ENCODE measurements around the gene TTC5.

Gene TTC5

GRCh38 chr14:20332788-20333493 is 27.2 kb upstream of the TTC5 start, which contains the start of gene CCNB1IP1:
CCNB1IP1 (minus strand) TSS chr14:20333279; CDS start chr14:20316523, 16,756 bp downstream.
- H3K4me1 ChIP-seq (ENCODE audit: control insufficient read depth in 1 of 2, insufficient read depth in 2 of 2, low read length in 2 of 2): no peaks in the 10 kb centered on the region
- peak within 1 kb of the TSS; percentile 25 for H3K27ac ChIP-seq (ENCODE audit: low read depth, low read length)
- no peak within 1 kb of the TSS for H2BK120ac ChIP-seq (ENCODE audit: insufficient read depth, low read length, poor library complexity)
- H3K18ac ChIP-seq (ENCODE audit: low read length): no peak within 1 kb of the TSS
- H3K4me2 ChIP-seq (ENCODE audit: low read length): peak within 1 kb of the TSS; percentile 91
- no peaks in the 10 kb centered on the region for H3K27me3 ChIP-seq (ENCODE audit: insufficient read depth, low read length)
- no peak within 1 kb of the TSS for H2BK12ac ChIP-seq (ENCODE audit: low read length)
- H3K9me3 ChIP-seq (ENCODE audit: insufficient read depth, low read depth, low read length): no peaks in the 10 kb centered on the region
- H2AK5ac ChIP-seq (ENCODE audit: low read length): no peak within 1 kb of the TSS
- H2AFZ ChIP-seq (ENCODE audit: insufficient read depth, low read length, poor library complexity): peak within 1 kb of the TSS; percentile 15
- H3K79me1 ChIP-seq (ENCODE audit: low read length): peaks cover 3% of the 10 kb centered on the region
- peaks cover 7% of the 10 kb centered on the region for H3K79me2 ChIP-seq (ENCODE audit: control insufficient read depth, insufficient read depth, low read length, poor library complexity)
- no peak within 1 kb of the TSS for H4K12ac ChIP-seq (ENCODE audit: low read depth, low read length)
- peaks cover 0 to 1% of the 10 kb centered on the region in 2 experiments for H3K36me3 ChIP-seq (ENCODE audit: control insufficient read depth in 1 of 2, insufficient read depth in 2 of 2, low read length in 2 of 2)
- WGBS (ENCODE audit: extremely low coverage, insufficient coverage, insufficient read length): no CpG with 5 or more reads among the region's 19 CpGs
- H4K91ac ChIP-seq (ENCODE audit: low read depth, low read length): peak within 1 kb of the TSS; percentile 19
- H3K4me3 ChIP-seq (ENCODE audit: low read depth, low read length): peak within 1 kb of the TSS; percentile 71
- no peak within 1 kb of the TSS for H3K23ac ChIP-seq (ENCODE audit: low read length)
- peak within 1 kb of the TSS; percentile 88 for H3K4ac ChIP-seq (ENCODE audit: low read depth, low read length)
- H4K8ac ChIP-seq (ENCODE audit: low read depth, low read length): peak within 1 kb of the TSS; percentile 3
- peak; percentile 46 to 80 for DNase-seq
- H3K9ac ChIP-seq (ENCODE audit: low read length): peak within 1 kb of the TSS; percentile 84
- peak within 1 kb of the TSS; percentile 27 for H2BK5ac ChIP-seq (ENCODE audit: low read depth, low read length, poor library complexity)
- H3K14ac ChIP-seq (ENCODE audit: low read length): no peak within 1 kb of the TSS

- H3K14ac ChIP-seq (ENCODE audit: low read length): no peak overlapping the region
Measured at GRCh38 chr14:20332431-20332787, 26.7 kb upstream of the TTC5 start.

GRCh38 chr14:20331053-20331613 is 25.4 kb upstream of the TTC5 start:
- peak overlapping the region; percentile 94 for H3K4ac ChIP-seq (ENCODE audit: low read depth, low read length)
- H4K91ac ChIP-seq (ENCODE audit: low read depth, low read length): no peak overlapping the region
- no peak overlapping the region for H3K14ac ChIP-seq (ENCODE audit: low read length)
- no peak overlapping the region for H3K23ac ChIP-seq (ENCODE audit: low read length)
- WGBS (ENCODE audit: extremely low coverage, insufficient coverage, insufficient read length): no CpG with 5 or more reads among the region's 2 CpGs
- no peak overlapping the region for H4K12ac ChIP-seq (ENCODE audit: low read depth, low read length)
- H3K4me2 ChIP-seq (ENCODE audit: low read length): peak overlapping the region; percentile 46
- no peak overlapping the region for H4K8ac ChIP-seq (ENCODE audit: low read depth, low read length)
- H3K4me3 ChIP-seq (ENCODE audit: low read depth, low read length): no peak overlapping the region
- H2BK5ac ChIP-seq (ENCODE audit: low read depth, low read length, poor library complexity): no peak overlapping the region
- H3K9me3 ChIP-seq (ENCODE audit: insufficient read depth, low read depth, low read length): no peaks in the 10 kb centered on the region
- no peak overlapping the region for H3K27ac ChIP-seq (ENCODE audit: low read depth, low read length)
- H2AFZ ChIP-seq (ENCODE audit: insufficient read depth, low read length, poor library complexity): no peak overlapping the region
- H3K18ac ChIP-seq (ENCODE audit: low read length): no peak overlapping the region
- H3K9ac ChIP-seq (ENCODE audit: low read length): no peak overlapping the region
- H3K4me1 ChIP-seq (ENCODE audit: control insufficient read depth in 1 of 2, insufficient read depth in 2 of 2, low read length in 2 of 2): no peaks in the 10 kb centered on the region
- H3K79me2 ChIP-seq (ENCODE audit: control insufficient read depth, insufficient read depth, low read length, poor library complexity): peaks cover 7% of the 10 kb centered on the region
- no peak overlapping the region for H2BK120ac ChIP-seq (ENCODE audit: insufficient read depth, low read length, poor library complexity)
- H3K79me1 ChIP-seq (ENCODE audit: low read length): peaks cover 3% of the 10 kb centered on the region
- H2AK5ac ChIP-seq (ENCODE audit: low read length): no peak overlapping the region
- peaks cover 1 to 5% of the 10 kb centered on the region in 2 experiments for H3K36me3 ChIP-seq (ENCODE audit: control insufficient read depth in 1 of 2, insufficient read depth in 2 of 2, low read length in 2 of 2)
- H2BK12ac ChIP-seq (ENCODE audit: low read length): no peak overlapping the region
- no peak for DNase-seq
- H3K27me3 ChIP-seq (ENCODE audit: insufficient read depth, low read length): no peaks in the 10 kb centered on the region

More at GRCh38 chr14:20332431-20332787, 26.7 kb upstream of the TTC5 start:
- Histone ChIP-seq H3K36me3 (ENCODE audit: control insufficient read depth in 1 of 2, insufficient read depth in 2 of 2, low read length in 2 of 2) (peaks cover 0 to 1% of the 10 kb centered on the region in 2 experiments), H2BK120ac (ENCODE audit: insufficient read depth, low read length, poor library complexity) (no peak overlapping the region), H3K9me3 (ENCODE audit: insufficient read depth, low read depth, low read length) (no peaks in the 10 kb centered on the region), H3K9ac (ENCODE audit: low read length) (peak overlapping the region; percentile 84), H2BK12ac (ENCODE audit: low read length) (no peak overlapping the region), H2AK5ac (ENCODE audit: low read length) (no peak overlapping the region), H4K91ac (ENCODE audit: low read depth, low read length) (peak overlapping the region; percentile 19), H2BK5ac (ENCODE audit: low read depth, low read length, poor library complexity) (peak overlapping the region; percentile 27), H3K18ac (ENCODE audit: low read length) (no peak overlapping the region), H3K79me2 (ENCODE audit: control insufficient read depth, insufficient read depth, low read length, poor library complexity) (peaks cover 7% of the 10 kb centered on the region), H3K4me3 (ENCODE audit: low read depth, low read length) (peak overlapping the region; percentile 71), H2AFZ (ENCODE audit: insufficient read depth, low read length, poor library complexity) (peak overlapping the region; percentile 15), H3K27me3 (ENCODE audit: insufficient read depth, low read length) (no peaks in the 10 kb centered on the region), H3K79me1 (ENCODE audit: low read length) (peaks cover 3% of the 10 kb centered on the region), H3K23ac (ENCODE audit: low read length) (no peak overlapping the region), H4K12ac (ENCODE audit: low read depth, low read length) (no peak overlapping the region), H3K4me2 (ENCODE audit: low read length) (peak overlapping the region; percentile 91), H4K8ac (ENCODE audit: low read depth, low read length) (peak overlapping the region; percentile 3), H3K4me1 (ENCODE audit: control insufficient read depth in 1 of 2, insufficient read depth in 2 of 2, low read length in 2 of 2) (no peaks in the 10 kb centered on the region), H3K4ac (ENCODE audit: low read depth, low read length) (peak overlapping the region; percentile 88), H3K27ac (ENCODE audit: low read depth, low read length) (peak overlapping the region; percentile 25)
- WGBS (ENCODE audit: extremely low coverage, insufficient coverage, insufficient read length): no CpG with 5 or more reads among the region's 4 CpGs
- peak in 1 of 2 donors; percentile 20 for DNase-seq

GRCh38 chr14:20329355-20329754 is 23.6 kb upstream of the TTC5 start:
- Histone ChIP-seq H3K4me1 (ENCODE audit: control insufficient read depth in 1 of 2, insufficient read depth in 2 of 2, low read length in 2 of 2) (no peaks in the 10 kb centered on the region), H3K9me3 (ENCODE audit: insufficient read depth, low read depth, low read length) (no peaks in the 10 kb centered on the region), H3K23ac (ENCODE audit: low read length) (no peak overlapping the region), H3K9ac (ENCODE audit: low read length) (no peak overlapping the region), H3K79me2 (ENCODE audit: control insufficient read depth, insufficient read depth, low read length, poor library complexity) (peaks cover 7% of the 10 kb centered on the region), H2BK12ac (ENCODE audit: low read length) (no peak overlapping the region), H3K27me3 (ENCODE audit: insufficient read depth, low read length) (no peaks in the 10 kb centered on the region), H4K8ac (ENCODE audit: low read depth, low read length) (no peak overlapping the region), H3K14ac (ENCODE audit: low read length) (no peak overlapping the region), H4K12ac (ENCODE audit: low read depth, low read length) (no peak overlapping the region), H3K4me2 (ENCODE audit: low read length) (no peak overlapping the region), H3K79me1 (ENCODE audit: low read length) (peaks cover 3% of the 10 kb centered on the region), H3K27ac (ENCODE audit: low read depth, low read length) (no peak overlapping the region), H2BK5ac (ENCODE audit: low read depth, low read length, poor library complexity) (no peak overlapping the region), H2AK5ac (ENCODE audit: low read length) (no peak overlapping the region), H3K18ac (ENCODE audit: low read length) (no peak overlapping the region), H3K4me3 (ENCODE audit: low read depth, low read length) (no peak overlapping the region), H2BK120ac (ENCODE audit: insufficient read depth, low read length, poor library complexity) (no peak overlapping the region), H4K91ac (ENCODE audit: low read depth, low read length) (no peak overlapping the region), H3K4ac (ENCODE audit: low read depth, low read length) (no peak overlapping the region), H3K36me3 (ENCODE audit: control insufficient read depth in 1 of 2, insufficient read depth in 2 of 2, low read length in 2 of 2) (peaks cover 6 to 10% of the 10 kb centered on the region in 2 experiments), H2AFZ (ENCODE audit: insufficient read depth, low read length, poor library complexity) (no peak overlapping the region)
- no peak for DNase-seq
- WGBS (ENCODE audit: extremely low coverage, insufficient coverage, insufficient read length): no CpG with 5 or more reads among the region's 2 CpGs
